GM18870 (cell line): ENCODE data around the gene CNOT2.
"Not testable (repeated sequence)": the region's sequence is repeated elsewhere in the genome, so short reads cannot be mapped to it uniquely, and the experiment has no call there.

ENCODE experiments used
- ATAC-seq: cut with Tn5 transposase; IDR thresholded peaks from one replicate; pipeline ENCODE4 v1.9.1; 2021; ENCODE audit warnings: moderate library complexity; ENCODE audit not compliant: unreplicated experiment

The CNOT2 gene

DNA sequence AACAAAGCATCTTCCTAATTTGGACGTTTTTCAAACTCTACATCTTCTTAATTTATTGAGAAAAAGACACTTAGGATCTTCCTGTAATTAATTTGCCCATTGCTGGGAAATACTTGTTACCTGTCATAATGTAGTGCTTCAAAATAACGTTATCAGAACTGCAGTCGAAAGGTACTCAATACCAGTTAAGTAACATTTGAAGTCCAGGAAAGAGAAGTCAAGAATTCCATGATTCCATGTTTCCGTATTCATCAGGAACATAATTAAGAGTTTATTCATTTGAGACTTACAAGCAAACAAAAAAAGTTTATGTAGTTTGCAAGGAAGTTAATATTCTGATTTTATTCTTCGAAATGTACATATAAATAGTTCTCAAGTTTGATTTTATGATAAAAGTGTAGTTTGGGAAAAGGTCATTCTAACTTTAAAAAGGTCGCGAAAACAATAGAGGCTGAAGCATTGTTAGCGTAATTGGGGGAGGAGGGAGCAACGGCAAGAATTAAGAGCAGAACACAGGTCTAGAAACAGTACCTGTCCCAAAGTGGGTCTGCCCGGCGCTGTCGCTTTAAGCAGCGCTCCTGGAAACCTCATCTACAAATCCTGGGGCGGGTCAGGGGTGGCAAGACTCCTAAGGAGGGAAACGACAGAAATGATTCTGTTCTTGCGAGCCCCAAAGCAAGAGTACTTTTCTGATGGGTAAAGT lies 121.6 kb downstream of the CNOT2 start:
- no peak for ATAC-seq

GRCh38 chr12:70365398-70365647 lies 122.1 kb downstream of the CNOT2 start:
- ATAC-seq = no peak

- ATAC-seq = peak; percentile 48
These were observed 122.7 kb downstream of the CNOT2 start, which contains the start of gene KCNMB4 for GRCh38 chr12:70365648-70366518. TSS of gene KCNMB4 (plus strand) at chr12:70366290. CDS start at chr12:70366735, 445 bp downstream.

- peak; percentile 39 for ATAC-seq
These were observed 123.5 kb downstream of the CNOT2 start for GRCh38 chr12:70366581-70367257.

GRCh38 chr12:70367258-70368141 lies 124.3 kb downstream of the CNOT2 start:
- peak; percentile 2 for ATAC-seq

DNA sequence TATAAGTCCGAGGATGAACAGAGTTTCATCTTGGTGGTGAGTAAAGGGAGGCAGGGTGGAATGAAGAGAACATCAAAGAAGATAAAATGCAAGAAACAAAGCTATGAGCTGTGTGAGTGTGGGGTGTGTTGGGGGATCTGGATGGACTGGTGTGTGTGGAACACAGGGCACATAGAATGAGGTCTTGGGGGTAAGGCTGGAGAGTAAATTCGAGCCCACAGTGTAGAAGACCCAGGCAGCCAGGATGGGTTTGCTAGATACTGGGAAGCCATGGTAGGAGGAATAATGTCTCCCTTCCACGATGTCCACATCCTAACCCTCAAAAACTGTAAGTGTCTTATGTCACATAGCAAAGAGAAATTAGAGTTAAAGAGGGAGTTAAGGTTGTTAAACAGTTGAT lies 129.6 kb downstream of the CNOT2 start:
- ATAC-seq = no peak

GRCh38 chr12:70379846-70380245 lies 136.6 kb downstream of the CNOT2 start:
- ATAC-seq = no peak

- no peak for ATAC-seq
These were observed 140.3 kb downstream of the CNOT2 start for GRCh38 chr12:70383484-70383883.

DNA sequence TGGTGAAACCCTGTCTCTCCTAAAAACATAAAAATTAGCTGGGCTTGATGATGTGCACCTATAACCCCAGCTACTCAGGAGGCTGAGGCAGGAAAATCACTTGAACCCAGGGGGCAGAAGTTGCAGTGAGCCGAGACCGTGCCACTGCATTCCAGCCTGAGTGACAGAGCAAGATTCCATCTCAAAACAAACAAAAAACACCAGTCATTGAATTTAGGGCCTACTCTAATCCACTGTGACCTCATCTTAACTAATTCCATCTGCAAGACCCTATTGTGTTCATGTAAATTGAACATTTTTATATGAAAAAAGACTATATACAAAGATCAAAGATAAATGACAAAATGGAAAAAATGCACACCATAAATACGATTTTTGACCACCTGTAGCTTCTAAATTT lies 140.7 kb downstream of the CNOT2 start:
- no peak for ATAC-seq

DNA sequence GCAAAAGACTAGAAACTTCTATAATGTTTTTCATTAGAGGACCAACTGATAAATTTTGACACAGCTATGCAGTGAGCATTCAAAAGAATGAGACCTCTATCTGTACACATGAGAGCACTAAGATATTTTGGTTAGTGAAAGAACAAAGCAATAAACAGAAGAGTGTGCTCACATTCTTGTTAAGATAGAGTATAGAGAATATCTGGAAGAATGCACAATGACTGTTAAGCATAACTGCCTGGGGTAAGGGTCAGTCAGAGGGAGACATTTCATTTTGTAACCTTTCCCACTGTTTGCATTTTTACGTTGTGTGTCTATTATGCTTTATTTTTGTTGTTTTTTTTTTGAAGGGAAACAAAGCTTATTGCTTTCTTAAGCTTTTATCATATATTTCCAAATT lies 143.5 kb downstream of the CNOT2 start:
- no peak for ATAC-seq

DNA sequence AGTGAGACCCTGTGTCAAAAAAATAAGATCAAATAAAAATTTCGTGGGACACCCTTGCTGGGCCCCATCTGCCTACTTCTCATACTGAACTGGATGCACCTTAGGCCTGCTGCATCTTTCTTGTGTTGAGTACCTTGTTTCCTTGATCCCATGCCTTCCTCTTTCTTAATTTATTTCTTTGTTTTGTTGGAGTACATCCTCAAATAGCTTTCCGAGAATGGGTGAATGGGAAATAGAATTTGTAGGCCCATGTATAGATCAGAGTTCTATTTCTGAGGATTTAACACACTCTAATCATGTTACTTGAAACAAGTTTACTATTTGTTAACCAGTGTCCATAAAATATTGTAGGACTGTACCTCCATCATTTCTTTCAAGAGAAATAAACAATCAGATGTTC lies 146.4 kb downstream of the CNOT2 start:
- ATAC-seq = no peak

DNA sequence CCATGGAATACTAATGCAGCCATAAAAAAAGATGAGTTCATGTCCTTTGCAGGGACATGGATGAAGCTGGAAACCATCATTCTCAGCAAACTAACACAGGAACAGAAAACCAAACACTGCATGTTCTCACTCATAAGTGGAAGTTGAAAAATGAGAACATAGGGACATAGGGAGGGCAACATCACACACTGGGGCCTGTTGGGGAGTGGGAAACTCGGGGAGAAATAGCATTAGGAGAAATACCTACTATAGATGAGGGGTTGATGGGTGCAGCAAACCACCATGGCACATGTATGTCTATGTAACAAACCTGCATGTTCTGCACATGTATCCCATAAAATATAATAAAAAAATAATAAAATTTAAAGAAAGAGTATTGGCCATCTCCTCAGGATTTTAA lies 149.4 kb downstream of the CNOT2 start:
- ATAC-seq = not testable (repeated sequence)

GRCh38 chr12:70393787-70394499 lies 150.7 kb downstream of the CNOT2 start:
- ATAC-seq = no peak

- ATAC-seq = no peak
These were observed 154.8 kb downstream of the CNOT2 start for GRCh38 chr12:70398002-70398401.

DNA sequence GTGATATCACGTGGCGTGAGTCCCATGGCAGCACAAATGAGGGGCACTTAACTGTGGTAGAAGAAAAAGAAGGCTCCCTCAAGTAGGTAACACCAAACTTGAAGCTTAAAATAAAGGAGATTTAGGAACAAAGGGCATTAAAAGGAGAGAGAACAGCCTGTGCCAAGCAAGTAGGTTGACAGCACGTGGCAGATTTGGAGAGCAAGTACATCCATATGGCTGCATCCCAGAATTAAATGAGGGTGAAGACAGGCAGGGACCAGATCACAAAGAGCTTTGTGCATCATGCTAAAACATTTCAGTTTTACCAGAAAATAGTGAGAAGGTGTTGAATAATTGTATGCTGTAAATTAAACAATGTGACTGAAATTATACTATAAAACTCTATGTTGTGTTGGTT lies 155.6 kb downstream of the CNOT2 start:
- ATAC-seq = no peak

GRCh38 chr12:70399311-70399710 lies 156.1 kb downstream of the CNOT2 start:
- ATAC-seq = no peak

DNA sequence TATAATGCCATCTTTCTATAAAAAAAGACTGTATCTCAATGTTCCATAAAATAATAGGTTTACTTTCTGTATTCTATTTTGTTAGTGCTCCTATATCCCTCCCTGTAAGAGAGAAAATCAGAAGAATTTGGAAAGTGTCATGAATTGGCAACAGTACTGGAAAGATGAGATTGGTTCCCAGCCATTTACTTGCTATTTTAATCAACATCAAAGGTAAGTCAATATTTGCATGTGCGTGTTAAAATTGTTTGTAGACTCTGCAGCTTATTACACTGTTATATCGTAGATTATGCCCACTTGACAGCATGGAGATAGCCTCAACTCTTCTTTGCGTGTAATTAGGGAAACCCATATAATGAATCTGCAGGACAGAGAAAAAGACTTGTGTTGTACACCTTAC lies 156.9 kb downstream of the CNOT2 start:
- no peak for ATAC-seq

- no peak for ATAC-seq
These were observed 159.4 kb downstream of the CNOT2 start for GRCh38 chr12:70402597-70402996.

DNA sequence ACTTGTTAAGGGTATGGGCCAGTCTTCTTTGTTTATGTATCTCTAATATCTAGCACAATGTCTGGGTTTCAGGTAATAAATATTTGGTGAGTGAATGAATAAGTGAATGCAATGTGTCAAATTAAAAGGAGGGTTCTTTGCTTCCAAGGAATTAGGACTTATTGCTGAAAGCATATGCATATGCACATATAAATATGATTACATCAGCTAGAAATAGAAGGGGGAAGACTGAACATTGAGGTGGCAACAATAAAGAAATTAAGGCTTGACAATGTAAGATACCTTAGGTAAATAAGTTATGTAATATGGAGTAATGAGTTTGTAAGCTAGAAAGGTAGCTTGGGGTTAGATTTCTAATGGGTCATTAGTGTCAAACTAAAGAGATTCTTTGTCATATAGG lies 160.6 kb downstream of the CNOT2 start:
- no peak for ATAC-seq
